GM19463 (cell line): ENCODE data around the gene NEU1.

Experiments
- ATAC-seq: cut with Tn5 transposase; IDR thresholded peaks from one replicate; pipeline ENCODE4 v1.9.1; 2021; ENCODE audit warnings: mild to moderate bottlenecking, moderate library complexity; ENCODE audit not compliant: unreplicated experiment

Gene NEU1

GRCh38 chr6:31896856-31897611 lies 34.4 kb upstream of the NEU1 start:
- ATAC-seq = no peak

- ATAC-seq = no peak
Measured at GRCh38 chr6:31896493-31896855, 33.9 kb upstream of the NEU1 start.

DNA sequence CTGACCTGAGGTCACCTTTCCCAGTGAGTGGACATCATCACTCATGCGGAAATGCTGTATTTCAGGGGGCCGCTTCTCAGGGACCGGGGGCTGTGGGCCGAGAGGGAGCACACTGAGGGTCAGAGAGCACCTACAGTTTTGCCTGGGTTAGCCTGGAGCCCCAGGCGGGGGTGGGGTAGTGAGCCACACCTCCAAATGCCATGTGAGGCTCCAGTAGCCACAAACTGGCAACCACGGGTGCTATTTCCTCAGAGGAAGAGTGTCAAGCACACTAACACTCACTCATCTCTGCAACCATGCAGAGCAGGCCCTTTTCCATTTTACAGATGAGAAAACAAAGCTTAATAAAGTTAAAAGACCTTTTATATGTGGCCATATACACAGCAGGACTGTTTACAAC lies 30.2 kb upstream of the NEU1 start:
- ATAC-seq = no peak

GRCh38 chr6:31889331-31889972 lies 26.8 kb upstream of the NEU1 start:
- ATAC-seq = no peak

- no peak for ATAC-seq
Measured at GRCh38 chr6:31888276-31889258, 25.9 kb upstream of the NEU1 start.

DNA sequence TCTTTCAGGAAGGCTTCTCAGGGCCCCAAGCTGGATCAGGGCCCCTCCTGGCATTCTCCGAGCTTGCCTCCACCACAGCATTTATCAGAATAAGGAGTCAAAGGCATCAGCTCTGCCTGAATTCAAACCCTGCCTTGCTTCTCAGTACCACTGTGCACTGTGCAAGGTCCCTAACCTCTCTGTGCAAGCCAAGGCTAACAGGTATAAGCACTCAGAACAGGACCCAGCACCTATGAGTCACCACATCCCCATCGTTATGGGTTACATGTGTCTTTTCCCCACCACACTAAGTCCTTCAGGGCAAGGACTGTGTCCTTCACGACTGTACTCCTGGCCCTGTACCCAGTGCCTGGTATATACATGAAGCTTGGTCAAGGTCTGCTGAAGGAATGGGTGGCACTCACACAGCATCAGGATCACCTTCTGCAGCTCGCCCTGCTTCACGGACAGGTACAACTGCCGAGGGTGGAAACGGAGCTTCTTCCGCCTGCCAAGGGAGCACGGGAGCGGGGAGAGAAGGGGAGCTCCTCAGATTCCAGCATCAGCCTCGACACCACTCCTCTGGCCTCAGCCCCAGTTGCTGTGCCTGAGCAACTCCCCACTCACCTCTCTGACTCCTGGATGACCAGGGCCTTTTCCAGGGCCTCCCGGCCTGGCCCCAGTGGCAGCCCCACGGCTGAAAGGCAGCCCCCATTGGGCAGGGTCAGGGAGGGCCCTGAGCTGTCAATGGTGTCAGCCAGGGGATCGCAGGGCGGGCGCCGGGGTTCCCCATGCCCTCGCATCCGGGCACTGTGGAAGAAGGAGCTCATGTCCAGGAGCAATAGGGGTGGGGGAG lies 24.8 kb upstream of the NEU1 start:
- no peak for ATAC-seq

DNA sequence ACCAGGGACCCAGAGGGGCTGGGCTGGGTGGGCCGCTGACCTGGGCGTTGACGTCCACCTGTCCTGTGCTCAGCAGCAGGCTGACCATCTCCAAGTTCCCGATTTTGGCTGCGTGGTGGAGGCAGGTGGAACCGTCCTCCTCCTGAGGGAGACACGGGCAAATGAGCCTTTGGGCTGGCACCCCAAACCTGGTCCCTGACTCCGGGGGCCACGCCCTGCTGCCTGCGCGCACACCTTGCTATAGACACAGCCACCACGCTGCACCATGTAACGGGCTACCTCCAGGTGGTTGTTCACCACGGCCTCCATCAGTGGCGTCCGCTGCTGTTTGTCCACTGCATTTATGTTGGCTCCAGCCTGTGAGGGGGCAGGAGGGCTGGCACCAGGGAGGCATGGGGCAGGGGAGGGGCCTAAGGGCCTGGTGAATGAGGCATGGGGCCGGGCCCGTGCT lies 23.9 kb upstream of the NEU1 start:
- ATAC-seq = no peak

- no peak for ATAC-seq
Measured at GRCh38 chr6:31884528-31885035, 22.0 kb upstream of the NEU1 start.

DNA sequence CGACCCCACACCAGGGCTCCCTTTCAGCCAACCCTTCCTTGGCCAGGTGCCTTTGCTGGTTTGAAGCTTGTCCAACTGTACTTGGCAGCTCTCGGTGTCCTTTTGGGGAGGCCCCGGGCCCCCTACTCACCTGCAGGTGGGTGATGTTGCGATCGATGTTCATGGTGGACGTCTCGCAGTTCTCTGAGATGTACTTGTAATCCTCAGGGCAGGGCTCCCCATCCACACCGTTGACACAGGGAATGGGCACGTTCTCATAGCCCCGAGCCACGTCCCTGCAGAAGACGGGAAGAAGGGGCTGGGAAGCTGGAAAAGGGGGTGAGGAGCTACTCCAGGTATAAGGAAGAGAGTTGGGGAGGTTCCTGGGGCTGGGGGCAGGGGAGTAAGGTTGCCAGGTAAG lies 21.1 kb upstream of the NEU1 start:
- ATAC-seq = no peak

GRCh38 chr6:31882344-31882743 lies 19.7 kb upstream of the NEU1 start:
- no peak for ATAC-seq

- ATAC-seq = no peak
Measured at GRCh38 chr6:31881136-31881859, 18.7 kb upstream of the NEU1 start.

GRCh38 chr6:31880616-31881015 lies 18.0 kb upstream of the NEU1 start:
- no peak for ATAC-seq

DNA sequence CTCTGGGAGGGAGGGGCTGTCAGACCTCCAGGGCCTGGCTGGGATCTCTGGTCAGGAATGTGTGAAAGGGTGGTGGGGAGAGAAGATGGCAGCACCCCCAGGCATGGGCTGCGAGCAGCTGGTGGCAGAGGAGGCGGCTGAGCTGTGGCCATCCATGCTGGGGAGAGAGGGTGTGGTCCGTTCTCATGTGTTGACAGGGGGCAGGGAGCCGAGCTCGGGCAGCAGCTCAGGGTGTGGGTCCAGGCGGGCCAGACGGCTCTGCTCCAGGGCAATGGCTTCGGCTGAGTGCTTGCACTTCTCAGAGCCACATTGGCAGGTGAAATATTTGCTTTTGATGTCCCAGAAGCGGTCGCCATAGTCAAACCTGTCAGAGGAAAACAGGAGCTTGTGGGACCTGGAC lies 17.3 kb upstream of the NEU1 start:
- no peak for ATAC-seq

- ATAC-seq = no peak
Measured at GRCh38 chr6:31879143-31879542, 16.5 kb upstream of the NEU1 start.

GRCh38 chr6:31878726-31879125 lies 16.1 kb upstream of the NEU1 start, which contains the start of gene SLC44A4:
TSS of gene SLC44A4 (minus strand) at chr6:31878997. CDS start at chr6:31878980, 17 bp downstream.
- ATAC-seq = no peak

GRCh38 chr6:31878222-31878621 lies 15.6 kb upstream of the NEU1 start:
- no peak for ATAC-seq

DNA sequence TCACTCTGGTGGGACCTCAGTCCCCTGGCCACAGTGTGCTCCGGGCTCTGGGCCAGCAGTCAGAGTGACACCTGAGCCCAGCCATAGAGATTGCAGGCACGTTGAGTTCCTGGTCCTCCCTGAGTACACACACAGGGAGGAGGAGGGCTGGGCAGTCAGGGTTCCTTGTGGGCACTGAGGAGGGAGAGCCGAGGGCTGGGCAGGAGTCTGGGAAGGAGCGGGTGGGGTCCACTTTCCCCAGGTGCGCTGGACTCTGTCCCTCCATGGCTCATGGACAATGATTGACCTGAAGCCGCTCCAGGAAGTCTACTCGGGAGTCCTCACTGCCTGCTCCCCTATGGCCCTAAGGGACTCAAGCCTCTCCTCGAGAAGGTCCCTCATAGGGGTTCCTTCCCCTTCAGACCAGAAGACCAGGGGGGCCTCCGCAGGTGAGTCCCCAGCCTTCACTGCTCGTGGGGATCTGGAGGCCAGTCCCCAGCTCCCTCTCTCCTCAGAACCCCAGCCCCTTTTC lies 15.1 kb upstream of the NEU1 start:
- no peak for ATAC-seq

DNA sequence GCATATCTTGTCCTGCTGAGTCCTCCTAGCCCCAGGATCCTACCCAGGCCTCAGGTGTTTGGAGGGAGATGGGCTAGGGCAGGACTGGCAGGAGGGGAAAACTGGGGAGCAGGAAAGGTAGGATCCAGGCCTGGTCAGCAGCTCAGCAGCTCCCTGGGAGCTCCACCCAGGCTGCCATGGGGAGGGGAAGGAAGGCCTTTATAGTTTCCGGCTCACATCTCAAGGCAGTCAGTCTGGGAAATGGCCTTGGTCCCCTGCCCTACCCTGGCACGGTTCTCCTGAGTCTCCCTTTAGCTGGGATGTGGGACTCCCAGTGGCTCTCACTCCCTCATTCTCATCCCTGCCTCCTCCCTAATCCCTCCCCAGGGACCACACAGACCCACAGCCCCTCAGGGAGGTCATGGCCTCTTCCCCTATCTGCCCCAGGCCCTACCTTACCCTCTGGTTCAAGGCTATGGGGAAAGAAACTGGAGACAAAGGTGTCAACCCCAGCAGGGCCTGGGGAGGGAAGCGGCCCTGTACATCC lies 14.6 kb upstream of the NEU1 start:
- ATAC-seq = no peak

DNA sequence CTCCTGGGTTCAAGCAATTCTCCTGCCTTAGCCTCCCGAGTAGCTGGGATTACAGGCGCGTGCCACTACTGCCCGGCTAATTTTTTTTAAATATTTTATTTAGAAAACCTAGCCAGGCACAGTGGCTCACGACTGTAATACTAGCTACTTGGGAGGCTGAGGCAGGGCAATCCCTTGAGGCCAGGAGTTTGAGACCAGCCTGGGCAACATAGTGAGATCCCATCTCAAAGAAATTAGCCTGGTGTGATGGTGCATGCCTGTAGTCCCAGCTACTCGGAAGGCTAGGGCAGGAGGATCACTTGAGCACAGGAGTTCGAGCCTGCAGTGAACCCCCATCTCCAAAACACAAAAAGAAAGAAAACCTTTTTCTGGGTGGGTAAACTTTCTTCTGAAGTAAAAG lies 13.7 kb upstream of the NEU1 start:
- no peak for ATAC-seq
